Keratinocyte (primary cell): Measurements from ENCODE around the gene CRYGB. TPM values are rescaled to one million over a fixed set of nuclear protein-coding genes. Genes with fewer than 3 reads are reported as not detected.
A peak's percentile ranks its signal among the peaks of the same experiment; 100 is the strongest.

Experiments used
- DNase-seq: peaks from one replicate; pipeline ENCODE4 v3.0.0-alpha.2; 2011; ENCODE audit warnings: low read depth, missing footprints, low spot score
- FAIRE-seq: peaks from 2 replicates; lab custom pipeline; 2011; peaks lifted over from hg19 to GRCh38; lab: Jason Lieb, UNC
- H2AFZ ChIP-seq: 2 replicates; pipeline ENCODE4 v1.6.0; 2012; ENCODE audit warnings: low read length, control low read depth, inconsistent platforms; ENCODE audit not compliant: control insufficient read depth
- H3K27ac ChIP-seq: 2 replicates; pipeline ENCODE4 v1.5.1; 2011; ENCODE audit warnings: low read length; ENCODE audit not compliant: control insufficient read depth, insufficient read depth
- H3K27me3 ChIP-seq: 3 replicates; pipeline ENCODE4 v1.6.0; 2011; ENCODE audit warnings: low read length; ENCODE audit not compliant: control insufficient read depth, insufficient read depth; ENCODE audit errors: extremely low read depth
- H3K36me3 ChIP-seq, 2 experiments: 2 replicates in 1 of 2; 3 replicates in 1 of 2; pipeline ENCODE4 v1.5.1; 2011; ENCODE audit warnings: low read length in 2 of 2, mild to moderate bottlenecking in 1 of 2; ENCODE audit not compliant: control insufficient read depth in 2 of 2, insufficient read depth in 2 of 2; ENCODE audit errors: extremely low read depth in 1 of 2
- H3K4me1 ChIP-seq: 3 replicates; pipeline ENCODE4 v1.5.1; 2011; ENCODE audit warnings: low read length; ENCODE audit not compliant: control insufficient read depth, insufficient read depth; ENCODE audit errors: extremely low read depth
- H3K4me2 ChIP-seq: 3 replicates; pipeline ENCODE4 v1.6.0; 2011; ENCODE audit warnings: low read depth, low read length; ENCODE audit not compliant: control insufficient read depth, insufficient read depth; ENCODE audit errors: extremely low read depth
- H3K4me3 ChIP-seq, 3 experiments: fragments of 200-600 bp in 1 of 3; sonication (generic) in 1 of 3; 2 replicates in 2 of 3; 3 replicates in 1 of 3; pipeline ENCODE4 v1.5.1; 2011 to 2016; ENCODE audit warnings: low read length in 3 of 3, mild to moderate bottlenecking in 3 of 3, control low read depth in 2 of 3, inconsistent platforms in 1 of 3, low read depth in 1 of 3, mixed read lengths in 1 of 3, mixed run types in 1 of 3, moderate library complexity in 1 of 3; ENCODE audit not compliant: control insufficient read depth in 2 of 3, insufficient read depth in 2 of 3; ENCODE audit errors: extremely low read depth in 1 of 3
- H3K79me2 ChIP-seq: 2 replicates; pipeline ENCODE4 v1.6.0; 2012; ENCODE audit warnings: low read length; ENCODE audit not compliant: control insufficient read depth, insufficient read depth
- H3K9ac ChIP-seq: 3 replicates; pipeline ENCODE4 v1.6.0; 2011; ENCODE audit warnings: low read length; ENCODE audit not compliant: control insufficient read depth, insufficient read depth; ENCODE audit errors: extremely low read depth
- H3K9me1 ChIP-seq: 3 replicates; pipeline ENCODE4 v1.6.0; 2011; ENCODE audit warnings: low read length; ENCODE audit not compliant: control insufficient read depth, insufficient read depth; ENCODE audit errors: extremely low read depth
- H3K9me3 ChIP-seq: 2 replicates; pipeline ENCODE4 v1.5.1; 2012; ENCODE audit warnings: low read depth, low read length; ENCODE audit not compliant: control insufficient read depth
- H4K20me1 ChIP-seq: 3 replicates; pipeline ENCODE4 v1.6.0; 2011; ENCODE audit warnings: low read length; ENCODE audit not compliant: control insufficient read depth, insufficient read depth; ENCODE audit errors: extremely low read depth
- EZH2 ChIP-seq: IDR thresholded peaks from one replicate; pipeline ENCODE4 v1.6.1; 2012; ENCODE audit warnings: inconsistent platforms, mild to moderate bottlenecking, low read length, moderate library complexity
- dilution Hi-C: fragments of 300-500 bp; cut with MboI; formaldehyde crosslinking; loops from one replicate; pipeline ENCODE4 v1.7.0; 2020; ENCODE audit warnings: low sequenced_read_pairs; ENCODE audit not compliant: extremely low pct_ligation_motif_present
- polyA plus RNA-seq, 5 experiments: library from polyadenylated mRNA; depleted of rRNA in 3 of 5; stranded (reverse) in 3 of 5; stranded (forward) in 1 of 5; unstranded in 1 of 5; fragments of >200 nt; gene quantifications; 1 replicate in 1 of 5; 2 replicates in 3 of 5; 3 replicates in 1 of 5; pipeline versions ENCODE4 v1.2.1 to v1.2.3, GENCODE V29; 2011 to 2012; ENCODE audit warnings: missing spikeins in 2 of 5, low read depth in 1 of 5, low replicate concordance in 1 of 5
- TF ChIP-seq, protein P1 (sequence below), 3 experiments: IDR thresholded peaks in 1 of 3; conservative IDR thresholded peaks in 1 of 3; optimal IDR thresholded peaks in 1 of 3; 2 replicates in 2 of 3; 3 replicates in 1 of 3; pipeline versions ENCODE3 to v1.5.1; 2011; ENCODE audit warnings: low read length in 3 of 3, mild to moderate bottlenecking in 3 of 3, moderate library complexity in 2 of 3, control low read depth in 1 of 3, inconsistent platforms in 1 of 3; ENCODE audit not compliant: insufficient read depth in 2 of 3; ENCODE audit errors: extremely low read depth in 1 of 3

The CRYGB gene
- polyA plus RNA-seq, 1 donor (not counting 4 experiments of a cell fraction or from before 2014, with no cell fraction given): not detected

DNA sequence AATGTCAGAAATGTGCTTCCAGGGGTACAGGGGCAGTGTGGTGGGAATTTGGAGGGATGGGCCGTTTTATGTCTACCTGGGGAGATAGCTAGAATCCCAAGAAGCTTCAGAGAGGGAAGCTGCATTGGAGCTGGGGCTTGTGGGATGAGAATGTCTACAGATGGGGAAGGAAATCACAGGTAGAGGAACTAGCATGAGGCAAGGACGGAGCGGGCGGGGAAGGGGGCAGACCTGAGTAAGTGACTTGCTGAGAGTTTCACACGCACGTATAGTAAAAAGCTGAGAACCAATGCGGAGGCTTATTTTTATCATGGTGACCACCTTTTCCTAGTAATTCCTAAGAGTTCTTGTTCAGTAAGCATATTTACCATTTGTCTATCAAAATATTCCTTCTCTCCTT is 37.6 kb upstream of the CRYGB start:
- H3K9ac ChIP-seq: no peak overlapping the region
- H3K36me3 ChIP-seq: no peaks in the 10 kb centered on the region
- peak overlapping the region; percentile 12 for H3K4me2 ChIP-seq
- peaks cover 8% of the 10 kb centered on the region for H3K27me3 ChIP-seq
- DNase-seq: no peak
- no peaks in the 10 kb centered on the region for H3K79me2 ChIP-seq
- H2AFZ ChIP-seq: no peak overlapping the region
- FAIRE-seq: no peak
- dilution Hi-C loops: no loop called here
- H3K9me3 ChIP-seq: no peaks in the 10 kb centered on the region
- H3K27ac ChIP-seq: no peak overlapping the region
- TF ChIP-seq, protein P1, sequence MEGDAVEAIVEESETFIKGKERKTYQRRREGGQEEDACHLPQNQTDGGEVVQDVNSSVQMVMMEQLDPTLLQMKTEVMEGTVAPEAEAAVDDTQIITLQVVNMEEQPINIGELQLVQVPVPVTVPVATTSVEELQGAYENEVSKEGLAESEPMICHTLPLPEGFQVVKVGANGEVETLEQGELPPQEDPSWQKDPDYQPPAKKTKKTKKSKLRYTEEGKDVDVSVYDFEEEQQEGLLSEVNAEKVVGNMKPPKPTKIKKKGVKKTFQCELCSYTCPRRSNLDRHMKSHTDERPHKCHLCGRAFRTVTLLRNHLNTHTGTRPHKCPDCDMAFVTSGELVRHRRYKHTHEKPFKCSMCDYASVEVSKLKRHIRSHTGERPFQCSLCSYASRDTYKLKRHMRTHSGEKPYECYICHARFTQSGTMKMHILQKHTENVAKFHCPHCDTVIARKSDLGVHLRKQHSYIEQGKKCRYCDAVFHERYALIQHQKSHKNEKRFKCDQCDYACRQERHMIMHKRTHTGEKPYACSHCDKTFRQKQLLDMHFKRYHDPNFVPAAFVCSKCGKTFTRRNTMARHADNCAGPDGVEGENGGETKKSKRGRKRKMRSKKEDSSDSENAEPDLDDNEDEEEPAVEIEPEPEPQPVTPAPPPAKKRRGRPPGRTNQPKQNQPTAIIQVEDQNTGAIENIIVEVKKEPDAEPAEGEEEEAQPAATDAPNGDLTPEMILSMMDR (optimal IDR thresholded peaks at IDR 0.05 in 1 of 3, IDR thresholded peaks at IDR 0.05 in 1 of 3, conservative IDR thresholded peaks at IDR 0.05 in 1 of 3; ENCODE audit: extremely low read depth in 1 of 3, insufficient read depth in 2 of 3, low read length in 3 of 3): no peak
- TF ChIP-seq EZH2: no peak
- no peaks in the 10 kb centered on the region for H4K20me1 ChIP-seq
- no peaks in the 10 kb centered on the region for H3K9me1 ChIP-seq
- H3K4me3 ChIP-seq: no peak overlapping the region
- H3K4me1 ChIP-seq: no peaks in the 10 kb centered on the region

DNA sequence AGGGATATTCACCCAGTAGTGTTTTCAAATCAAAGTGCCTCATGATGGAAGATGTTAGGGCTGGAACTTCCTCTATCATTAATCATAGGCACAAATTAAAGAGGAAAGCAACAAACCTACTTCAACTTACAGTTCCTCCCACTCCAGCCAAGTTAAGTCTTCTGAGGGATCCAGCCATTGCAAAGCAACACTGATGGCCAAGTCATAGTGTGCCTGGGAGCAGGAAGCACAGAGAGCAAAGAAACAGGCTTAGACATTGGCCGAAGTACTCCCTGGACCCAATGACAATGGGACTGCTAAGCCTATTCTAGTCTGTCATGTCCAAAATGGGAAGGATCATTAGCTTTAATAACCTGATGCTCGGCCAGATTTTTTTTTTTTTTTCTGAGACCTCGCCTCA is 36.9 kb upstream of the CRYGB start:
- Histone ChIP-seq H3K36me3 (no peaks in the 10 kb centered on the region), H3K27ac (no peak overlapping the region), H3K9me3 (no peaks in the 10 kb centered on the region), H3K79me2 (no peaks in the 10 kb centered on the region), H3K4me1 (no peaks in the 10 kb centered on the region), H3K9ac (no peak overlapping the region), H2AFZ (no peak overlapping the region), H3K4me2 (no peak overlapping the region), H4K20me1 (no peaks in the 10 kb centered on the region), H3K4me3 (no peak overlapping the region), H3K27me3 (peaks cover 8% of the 10 kb centered on the region), H3K9me1 (no peaks in the 10 kb centered on the region)
- dilution Hi-C loops: no loop called here
- FAIRE-seq (no peak), DNase-seq (no peak)
- no peak for TF ChIP-seq EZH2

DNA sequence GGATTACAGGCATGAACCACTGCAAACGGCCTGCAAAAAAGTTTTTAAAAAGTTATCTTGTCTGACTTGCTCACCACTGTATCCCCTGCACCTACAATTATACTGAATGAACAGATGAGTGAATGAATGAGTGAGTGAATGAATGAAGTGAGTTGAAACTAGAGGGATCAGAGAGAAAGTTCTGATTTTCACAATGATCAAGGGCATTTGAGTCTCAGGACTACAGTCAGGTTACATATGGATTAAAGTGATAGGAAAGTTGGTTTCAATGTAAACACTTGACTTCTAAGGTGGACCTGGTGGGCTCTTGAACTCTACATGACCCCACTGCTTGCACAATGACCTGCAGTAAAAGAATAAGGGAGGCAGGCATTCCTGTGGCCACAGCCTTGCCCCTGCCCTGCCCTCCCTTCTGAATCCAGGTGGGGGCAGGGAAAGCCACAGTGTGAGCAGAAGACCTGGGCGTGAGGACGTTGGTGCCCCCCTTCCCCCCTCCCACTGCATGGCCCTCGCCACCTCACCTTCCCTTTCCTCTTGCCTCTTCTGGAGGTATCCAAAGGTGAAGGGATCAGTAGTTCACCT is 33.2 kb upstream of the CRYGB start:
- H3K79me2 ChIP-seq: no peaks in the 10 kb centered on the region
- no peak overlapping the region for H2AFZ ChIP-seq
- H3K4me3 ChIP-seq: no peak overlapping the region
- H3K9me1 ChIP-seq: no peaks in the 10 kb centered on the region
- TF ChIP-seq EZH2: no peak
- TF ChIP-seq, protein P1 (optimal IDR thresholded peaks at IDR 0.05 in 1 of 3, IDR thresholded peaks at IDR 0.05 in 1 of 3, conservative IDR thresholded peaks at IDR 0.05 in 1 of 3; ENCODE audit: extremely low read depth in 1 of 3, insufficient read depth in 2 of 3, low read length in 3 of 3): no peak
- H3K9ac ChIP-seq: no peak overlapping the region
- DNase-seq (no peak), FAIRE-seq (no peak)
- H3K27ac ChIP-seq: no peak overlapping the region
- H4K20me1 ChIP-seq: no peaks in the 10 kb centered on the region
- H3K36me3 ChIP-seq: no peaks in the 10 kb centered on the region
- no peaks in the 10 kb centered on the region for H3K9me3 ChIP-seq
- dilution Hi-C loops: no loop called here
- no peaks in the 10 kb centered on the region for H3K4me1 ChIP-seq
- peaks cover 8% of the 10 kb centered on the region for H3K27me3 ChIP-seq
- H3K4me2 ChIP-seq: no peak overlapping the region
